ENCODE data around the gene TWIST2.

- TF ChIP-seq EZH2 (IDR thresholded peaks at IDR 0.05) (no peak), POLR2AphosphoS5 (IDR thresholded peaks at IDR 0.05; ENCODE audit: borderline replicate concordance, low read depth, low read length) (no peak), FOXP2 (optimal IDR thresholded peaks at IDR 0.05; ENCODE audit: control extremely low read depth, extremely low read length, insufficient read depth) (no peak)
These were observed 44.3 kb downstream of the TWIST2 start for GRCh38 chr2:238892204-238892500.
